GM18870 (cell line): Measurements from ENCODE around the gene CRACR2A.

Experiments
- ATAC-seq: cut with Tn5 transposase; IDR thresholded peaks from one replicate; pipeline ENCODE4 v1.9.1; 2021; ENCODE audit warnings: moderate library complexity; ENCODE audit not compliant: unreplicated experiment

CRACR2A gene, protein sequence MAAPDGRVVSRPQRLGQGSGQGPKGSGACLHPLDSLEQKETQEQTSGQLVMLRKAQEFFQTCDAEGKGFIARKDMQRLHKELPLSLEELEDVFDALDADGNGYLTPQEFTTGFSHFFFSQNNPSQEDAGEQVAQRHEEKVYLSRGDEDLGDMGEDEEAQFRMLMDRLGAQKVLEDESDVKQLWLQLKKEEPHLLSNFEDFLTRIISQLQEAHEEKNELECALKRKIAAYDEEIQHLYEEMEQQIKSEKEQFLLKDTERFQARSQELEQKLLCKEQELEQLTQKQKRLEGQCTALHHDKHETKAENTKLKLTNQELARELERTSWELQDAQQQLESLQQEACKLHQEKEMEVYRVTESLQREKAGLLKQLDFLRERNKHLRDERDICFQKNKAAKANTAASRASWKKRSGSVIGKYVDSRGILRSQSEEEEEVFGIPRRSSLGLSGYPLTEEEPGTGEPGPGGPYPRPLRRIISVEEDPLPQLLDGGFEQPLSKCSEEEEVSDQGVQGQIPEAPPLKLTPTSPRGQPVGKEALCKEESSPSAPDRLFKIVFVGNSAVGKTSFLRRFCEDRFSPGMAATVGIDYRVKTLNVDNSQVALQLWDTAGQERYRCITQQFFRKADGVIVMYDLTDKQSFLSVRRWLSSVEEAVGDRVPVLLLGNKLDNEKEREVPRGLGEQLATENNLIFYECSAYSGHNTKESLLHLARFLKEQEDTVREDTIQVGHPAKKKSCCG

DNA sequence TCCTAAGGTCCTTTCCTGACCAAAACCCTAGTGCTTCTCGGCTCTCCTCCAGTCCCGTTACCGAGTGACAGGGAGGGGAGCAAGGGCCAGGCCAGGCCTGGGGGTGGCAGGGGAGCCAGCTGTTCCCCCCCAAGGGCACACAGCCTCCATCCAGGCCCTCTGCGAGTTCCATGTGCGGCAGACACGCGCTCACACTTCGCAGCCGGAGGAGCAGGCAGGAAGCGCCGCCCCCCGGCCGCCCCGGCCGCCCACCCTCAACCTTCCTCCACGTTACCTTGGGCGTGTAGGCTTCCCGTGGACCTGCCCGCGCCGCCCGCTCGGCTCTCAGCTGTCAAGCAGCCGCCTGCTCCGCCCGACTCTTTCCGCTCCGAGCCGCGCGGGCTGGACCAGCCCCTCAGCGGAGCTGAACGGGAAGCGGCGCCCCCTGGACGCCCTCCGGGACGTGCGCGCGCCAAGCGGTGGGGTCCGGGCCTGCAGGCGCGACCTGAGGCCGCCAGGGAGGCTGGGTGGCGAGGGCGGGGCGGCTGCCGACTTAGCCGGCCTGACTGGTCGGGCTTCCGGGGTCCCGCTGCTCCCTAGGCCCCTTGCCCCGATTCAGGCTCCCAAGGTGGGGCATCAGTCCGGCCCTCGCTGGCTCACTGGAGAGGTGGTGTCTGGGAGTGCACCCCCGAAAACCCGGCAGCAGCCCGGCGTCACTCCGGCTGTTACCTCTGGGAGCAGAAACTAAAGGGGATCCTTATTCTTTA, at the start of gene CRACR2A:
CRACR2A (minus strand) TSS at position 369 of the 746 bp plus-strand sequence. CDS start 56,110 bp downstream, outside the sequence.
- ATAC-seq, result no peak

DNA sequence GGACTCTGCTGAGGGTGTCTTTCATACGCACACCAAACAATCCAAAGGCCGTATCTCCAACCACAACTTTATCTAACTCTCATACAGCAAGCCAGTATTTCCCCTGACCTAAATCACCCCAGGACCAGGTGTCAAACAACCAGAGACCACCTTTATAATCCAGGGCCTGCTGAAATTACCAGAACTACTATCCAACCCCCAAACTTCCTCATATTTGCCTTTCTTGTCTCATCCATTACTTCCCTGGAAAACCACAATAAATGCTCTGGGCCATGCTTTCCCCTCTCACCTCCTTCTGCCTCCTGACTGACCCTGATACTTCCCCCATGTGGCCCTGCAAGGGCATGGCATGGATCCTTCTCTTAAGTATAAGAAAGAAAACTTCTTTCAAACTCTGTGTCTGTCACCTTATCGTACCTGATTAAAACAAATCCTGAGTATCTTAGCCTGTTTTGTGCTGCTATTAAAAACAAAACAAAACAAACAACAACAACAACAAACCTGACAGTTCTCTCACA, 44.7 kb upstream of the CRACR2A start:
- no peak for ATAC-seq

DNA sequence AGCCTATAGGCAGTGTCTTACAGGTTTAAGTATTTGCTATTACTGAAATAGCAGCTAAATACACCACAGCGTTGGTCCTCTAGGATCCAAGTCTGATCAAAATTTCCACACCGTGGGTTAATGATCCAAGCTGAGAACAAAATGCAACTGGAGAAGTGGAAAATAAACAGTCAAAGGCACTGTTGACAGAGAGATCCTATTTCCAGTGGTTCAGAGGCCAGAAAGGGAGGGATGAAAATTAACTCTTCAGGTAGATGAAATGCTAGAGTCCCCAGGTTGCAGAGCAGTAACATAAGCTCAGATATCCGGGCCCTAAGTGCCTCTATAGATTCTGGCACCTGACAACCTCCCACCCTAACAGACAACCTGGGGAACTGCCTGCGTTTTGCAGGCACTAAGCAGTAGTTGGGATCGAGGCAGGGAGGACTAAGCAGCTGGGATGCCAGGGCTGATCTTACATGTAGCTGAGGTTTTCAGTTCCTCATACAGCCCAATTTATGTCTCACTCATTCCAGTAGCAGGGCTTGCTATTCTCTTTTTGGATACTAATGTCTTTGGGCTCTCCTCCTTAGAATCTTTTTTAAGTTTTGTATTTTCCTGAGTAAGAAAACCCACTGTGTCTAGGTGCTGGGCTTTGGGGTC, 42.7 kb upstream of the CRACR2A start:
- no peak for ATAC-seq

DNA sequence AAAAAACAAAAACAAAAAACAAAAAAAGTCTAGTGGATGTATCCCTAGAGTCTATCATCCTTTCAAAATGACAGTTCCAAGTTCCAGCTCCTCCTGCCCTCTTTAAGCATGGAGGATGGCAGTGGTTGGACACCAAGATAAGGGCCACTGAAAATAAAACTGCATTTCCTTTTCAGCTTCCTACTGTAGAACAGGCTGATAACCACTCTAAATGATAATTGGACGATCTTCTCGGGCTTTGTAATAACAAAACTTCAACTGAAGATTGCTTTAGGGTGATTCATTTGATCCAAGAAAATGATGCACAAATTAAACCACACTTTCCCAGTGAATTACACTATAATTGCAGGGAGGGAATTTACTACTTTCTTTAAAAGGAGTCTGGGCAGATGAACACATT, 42.2 kb upstream of the CRACR2A start:
- ATAC-seq, result no peak

DNA sequence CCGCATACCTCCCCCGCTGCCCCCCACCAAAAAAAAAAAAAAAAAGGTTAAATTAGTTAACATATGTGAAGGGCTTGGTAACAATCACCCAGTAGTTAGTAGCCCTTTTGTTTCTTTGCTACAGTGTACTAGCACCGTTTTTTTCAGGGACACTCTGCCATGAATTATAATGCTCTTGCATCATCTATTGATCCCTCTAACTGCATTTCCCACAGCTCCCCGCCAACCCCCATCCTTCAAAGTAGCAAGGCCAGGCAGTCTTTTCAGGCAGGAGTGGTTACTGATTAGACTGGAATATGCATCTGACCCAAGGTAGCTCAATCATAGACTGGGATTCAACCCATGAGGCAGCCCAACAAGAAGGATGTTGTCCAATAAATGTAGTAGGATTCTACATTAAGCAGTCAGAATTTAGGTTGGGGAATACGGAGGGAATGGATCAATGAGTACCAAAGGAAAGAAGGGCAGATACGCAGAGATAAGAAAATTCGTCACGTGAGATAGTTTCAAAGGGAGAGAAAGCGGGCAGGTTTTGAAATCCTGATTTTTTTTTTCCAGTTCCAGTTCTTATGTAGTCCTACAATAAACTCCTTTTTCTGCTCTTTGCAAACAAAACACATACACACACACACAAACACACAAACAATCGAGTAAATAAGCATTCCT, 39.8 kb upstream of the CRACR2A start:
- ATAC-seq, result no peak

DNA sequence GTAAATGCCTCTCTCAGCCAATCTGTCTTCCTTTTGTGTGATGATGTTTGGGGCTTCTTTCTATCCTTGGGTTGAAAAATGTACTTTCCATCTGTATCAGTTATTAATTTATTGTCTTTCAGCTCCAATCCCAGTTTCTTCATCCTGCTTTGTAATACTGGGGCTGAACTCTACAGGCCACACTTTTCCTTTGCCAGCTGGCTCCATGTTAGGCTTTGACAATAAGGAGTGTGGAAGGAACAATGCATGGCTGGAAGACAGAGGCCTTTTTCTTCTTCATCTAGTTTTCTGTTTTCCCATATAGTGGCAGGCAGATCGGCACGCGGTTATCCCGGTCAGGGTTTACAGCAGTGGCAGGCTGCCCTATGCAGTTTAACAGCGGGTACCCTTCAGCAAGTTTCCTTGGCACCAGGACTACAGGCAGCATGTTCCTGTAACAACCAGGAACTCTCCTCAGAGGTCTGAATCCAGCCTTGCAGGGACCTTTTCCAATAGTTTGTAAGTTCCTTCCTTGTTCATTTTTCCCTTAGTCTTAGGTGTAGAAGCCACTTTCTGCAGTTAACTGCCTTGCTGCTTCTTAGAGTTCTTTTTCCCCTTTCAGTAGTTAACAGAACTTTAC, 38.5 kb upstream of the CRACR2A start:
- ATAC-seq, result no peak

DNA sequence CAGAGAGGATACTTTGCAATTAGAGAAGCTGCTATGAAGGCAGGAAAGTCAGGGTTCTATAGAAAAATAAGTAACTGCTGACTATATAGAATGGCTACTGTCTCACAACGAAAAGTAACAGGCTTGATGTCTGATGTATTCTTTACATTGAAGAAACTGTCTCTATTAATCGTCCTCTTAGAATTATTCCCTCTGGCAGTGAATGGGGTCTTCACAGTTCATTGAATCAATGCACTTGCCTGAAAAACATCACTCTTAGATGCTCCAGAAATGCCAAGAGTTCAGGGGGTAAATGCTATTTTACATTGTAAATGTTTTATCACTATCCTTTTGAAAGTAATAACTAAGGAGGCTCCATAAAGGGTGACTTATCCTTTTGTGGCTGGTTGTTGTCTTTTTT, 37.7 kb upstream of the CRACR2A start:
- no peak for ATAC-seq

DNA sequence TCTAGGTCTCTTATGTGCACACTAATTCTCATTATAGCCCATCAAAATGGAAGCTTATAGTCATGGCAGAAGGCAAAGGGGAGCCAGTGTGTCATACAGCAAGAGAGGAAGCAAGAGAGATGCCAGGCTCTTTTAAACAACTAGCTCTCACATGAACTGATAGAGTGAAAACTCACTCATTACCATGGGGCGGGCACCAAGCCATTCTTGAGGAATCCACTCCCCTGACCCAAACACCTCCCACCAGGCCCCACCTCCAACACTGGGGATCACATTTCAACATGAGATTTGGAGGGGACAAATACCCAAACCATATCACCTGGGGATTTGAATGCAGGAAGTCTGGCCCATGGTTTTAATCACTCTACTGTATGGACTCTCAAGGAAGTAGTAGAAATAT, 36.9 kb upstream of the CRACR2A start:
- no peak for ATAC-seq

DNA sequence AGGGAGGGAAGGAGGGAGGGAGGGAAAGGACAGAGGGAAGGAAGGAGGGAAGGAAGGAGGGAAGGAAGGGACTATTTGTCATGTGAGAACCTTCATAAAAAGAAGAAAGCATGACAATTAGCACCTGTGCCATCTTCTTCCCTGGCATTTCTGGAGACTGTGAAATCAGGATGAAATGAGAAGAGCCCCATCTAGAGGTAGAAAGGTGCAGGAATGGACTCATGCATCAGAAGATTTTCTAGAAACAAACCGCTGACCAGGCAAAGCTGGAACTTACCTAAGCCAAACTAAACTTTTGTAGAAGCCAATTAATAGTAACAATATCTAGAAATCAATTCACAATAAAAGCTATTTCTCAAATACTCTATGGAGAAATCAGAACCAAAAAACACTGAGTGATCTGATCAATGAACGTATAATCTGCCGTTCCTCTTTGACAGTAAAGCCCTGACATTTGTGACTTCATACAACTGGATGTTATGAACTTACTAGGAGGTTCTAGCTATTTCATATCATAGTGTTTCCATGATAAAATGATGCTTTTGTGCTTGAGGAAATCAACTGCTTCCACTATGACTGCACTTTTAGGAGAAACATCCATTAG, 24.4 kb upstream of the CRACR2A start:
- no peak for ATAC-seq

DNA sequence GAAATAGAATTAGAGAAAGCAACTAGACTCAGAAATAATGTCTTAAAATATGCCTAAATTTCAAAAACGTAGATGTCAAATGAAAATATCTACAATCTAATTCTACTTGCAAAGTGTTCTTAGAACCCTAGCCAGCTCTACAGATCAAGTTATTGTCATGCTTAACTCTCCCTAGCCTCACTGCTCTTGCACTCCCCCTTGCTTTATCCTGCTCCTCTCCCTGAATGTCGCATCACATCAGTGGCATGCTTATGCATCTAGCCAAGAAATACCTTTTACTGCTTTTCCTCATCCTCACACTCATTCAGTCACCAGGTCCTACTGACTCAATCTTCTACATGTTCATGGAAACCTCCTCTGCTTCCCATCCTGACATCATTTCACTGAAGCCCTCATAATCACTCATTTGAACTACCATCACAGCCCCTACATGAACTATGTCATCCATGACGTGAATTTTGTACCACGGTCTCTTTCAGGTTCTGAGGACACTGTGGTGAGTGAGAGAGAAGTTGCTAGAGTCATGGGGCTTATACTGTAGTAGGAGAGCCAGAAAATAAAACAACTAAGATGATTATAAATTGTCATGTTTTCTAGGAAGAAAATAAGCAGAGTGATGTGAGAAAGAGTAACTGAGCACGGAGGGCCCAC, 22.6 kb upstream of the CRACR2A start:
- no peak for ATAC-seq

DNA sequence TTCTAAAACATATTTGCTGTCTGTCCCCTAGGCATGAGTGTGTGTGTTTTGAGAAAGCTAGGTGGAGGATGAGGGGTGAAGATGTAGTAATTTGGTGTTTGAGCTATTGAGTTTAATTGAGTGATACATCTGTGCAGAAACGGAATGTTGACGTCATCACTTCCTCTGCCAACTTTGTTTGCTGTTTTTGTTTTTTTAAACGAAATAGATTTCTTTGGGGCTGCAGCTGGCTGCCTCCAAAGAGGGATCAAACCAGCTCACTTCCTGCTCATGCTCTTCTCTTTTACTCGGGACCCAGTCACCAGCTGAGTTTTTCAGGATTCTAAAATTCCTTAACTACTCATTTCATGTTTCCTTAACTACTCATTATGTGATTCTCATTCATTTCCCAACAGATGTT, 19.5 kb upstream of the CRACR2A start:
- no peak for ATAC-seq

DNA sequence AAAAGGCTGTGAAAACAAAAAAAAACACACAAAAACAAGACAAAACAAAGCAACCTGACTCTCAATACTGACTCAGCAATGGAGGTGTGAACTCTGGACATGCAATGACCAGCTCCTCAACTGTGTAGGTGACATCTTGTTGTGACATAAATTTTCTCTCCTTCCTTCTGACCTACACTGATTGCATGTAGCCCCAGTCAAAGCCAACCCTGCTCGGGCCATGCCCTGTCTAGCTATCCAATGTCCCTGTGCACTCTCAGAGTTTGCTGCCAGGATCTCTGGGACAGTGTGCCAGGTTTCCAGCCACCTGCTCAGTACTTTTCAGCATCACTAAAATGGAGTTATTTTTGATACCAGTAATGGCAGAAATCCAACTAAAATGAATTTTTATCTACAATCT, 18.9 kb upstream of the CRACR2A start:
- no peak for ATAC-seq

DNA sequence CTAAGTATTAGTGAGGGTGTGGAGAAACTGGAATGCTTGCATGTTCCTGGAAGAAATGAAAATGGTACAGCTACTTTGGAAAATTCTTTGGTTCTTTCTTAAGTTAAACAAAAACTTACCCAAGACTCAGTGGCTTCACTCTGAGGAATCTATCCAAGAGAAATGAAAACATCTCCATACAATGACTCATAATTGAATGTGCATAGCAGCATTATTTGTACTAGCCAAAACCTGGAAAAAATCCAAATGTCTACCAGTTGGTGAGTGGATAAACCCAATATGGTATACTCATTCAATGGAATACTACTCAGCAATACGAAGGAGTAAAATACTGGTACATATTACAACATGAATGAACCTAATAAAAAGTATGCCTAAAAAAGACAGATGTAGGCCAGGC, 18.0 kb upstream of the CRACR2A start:
- no peak for ATAC-seq

DNA sequence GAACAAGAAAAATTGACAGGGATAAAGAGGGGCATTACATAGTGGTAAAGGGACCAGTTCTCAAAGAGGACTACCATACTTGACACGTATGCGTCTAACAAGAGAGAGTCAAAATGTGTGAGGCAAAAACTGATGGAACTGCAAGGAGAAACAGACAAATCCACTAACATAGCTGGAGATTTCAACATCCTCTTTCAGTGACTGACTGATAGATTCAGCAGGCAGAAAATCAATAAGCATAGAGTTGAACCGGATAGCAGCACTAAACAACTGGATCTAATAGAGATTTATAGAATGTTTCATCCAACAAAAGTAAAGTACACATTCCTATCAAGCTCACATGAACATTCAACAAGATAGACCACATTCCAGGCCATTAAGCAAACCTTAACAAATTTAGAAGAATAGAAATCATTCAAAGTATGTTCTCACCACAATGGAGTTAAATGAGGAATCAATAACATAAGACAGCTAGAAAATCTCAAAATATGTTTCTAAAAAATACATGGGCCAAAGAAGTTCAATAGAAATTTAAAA, 16.1 kb upstream of the CRACR2A start:
- ATAC-seq, result no peak

DNA sequence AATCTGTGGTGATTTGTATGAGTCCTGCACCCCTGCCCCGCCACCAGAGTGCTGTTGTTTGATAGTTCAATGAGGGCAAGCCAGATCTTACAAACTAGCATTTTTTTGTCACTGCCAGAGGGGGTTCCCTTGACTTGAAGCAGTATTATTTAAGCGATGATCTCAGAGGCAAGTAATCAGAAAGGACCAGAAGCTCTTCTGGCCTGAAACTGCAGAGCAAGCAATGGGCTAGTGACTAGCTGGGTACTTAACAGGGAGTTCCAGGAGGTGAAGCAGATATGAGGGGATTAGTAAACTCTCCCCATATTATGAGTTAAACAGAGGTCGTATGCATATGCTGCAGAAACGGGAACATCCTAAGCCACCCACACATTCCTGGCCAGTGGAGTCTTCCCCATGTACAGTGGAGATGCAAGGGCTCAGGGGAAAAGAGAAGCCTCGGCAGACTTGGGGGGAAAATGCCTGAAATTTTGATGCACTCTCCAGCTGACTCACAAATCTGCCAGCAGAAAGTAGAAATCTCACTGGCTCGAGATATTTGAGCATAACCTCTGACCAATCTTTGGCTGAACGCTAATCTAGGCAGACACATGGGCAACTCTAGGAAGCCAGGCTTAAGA, 8.3 kb upstream of the CRACR2A start:
- no peak for ATAC-seq

DNA sequence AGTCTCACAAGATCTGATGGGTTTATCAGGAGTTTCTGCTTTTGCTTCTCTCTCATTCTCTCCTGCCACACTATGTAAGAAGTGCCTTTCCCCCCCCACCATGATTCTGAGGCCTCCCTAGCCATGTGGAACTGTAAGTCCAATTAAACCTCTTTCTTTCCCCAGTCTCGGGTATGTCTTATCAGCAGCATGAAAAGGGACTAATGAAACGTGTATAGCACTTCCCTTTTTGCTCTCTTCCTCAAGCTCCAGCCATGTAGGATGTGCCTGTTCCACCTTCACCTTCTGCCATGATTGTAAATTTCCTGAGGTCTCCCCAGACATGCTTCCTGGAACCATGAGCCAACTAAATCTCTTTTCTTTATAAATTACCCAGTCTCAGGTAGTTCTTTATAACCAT, 7.0 kb upstream of the CRACR2A start:
- no peak for ATAC-seq

DNA sequence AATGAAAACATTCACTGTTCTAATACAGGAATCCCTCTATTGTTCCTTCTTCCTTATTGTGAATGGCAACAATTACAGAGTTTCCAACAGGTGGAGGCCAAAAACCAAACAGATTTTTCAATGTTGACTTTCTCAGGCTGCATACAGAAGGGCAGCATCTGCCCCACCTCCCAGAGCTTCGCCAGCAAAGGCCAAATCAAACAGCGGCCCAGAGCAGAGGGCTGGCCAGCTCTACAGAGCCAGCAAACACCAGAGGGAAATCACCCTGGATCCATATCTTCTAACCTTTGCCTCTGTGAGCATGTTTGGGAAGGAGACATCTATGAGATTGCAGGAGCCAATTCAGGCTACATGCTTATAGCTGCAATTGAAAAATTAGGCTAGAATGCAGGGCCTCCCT, 4.4 kb upstream of the CRACR2A start:
- ATAC-seq, result no peak

DNA sequence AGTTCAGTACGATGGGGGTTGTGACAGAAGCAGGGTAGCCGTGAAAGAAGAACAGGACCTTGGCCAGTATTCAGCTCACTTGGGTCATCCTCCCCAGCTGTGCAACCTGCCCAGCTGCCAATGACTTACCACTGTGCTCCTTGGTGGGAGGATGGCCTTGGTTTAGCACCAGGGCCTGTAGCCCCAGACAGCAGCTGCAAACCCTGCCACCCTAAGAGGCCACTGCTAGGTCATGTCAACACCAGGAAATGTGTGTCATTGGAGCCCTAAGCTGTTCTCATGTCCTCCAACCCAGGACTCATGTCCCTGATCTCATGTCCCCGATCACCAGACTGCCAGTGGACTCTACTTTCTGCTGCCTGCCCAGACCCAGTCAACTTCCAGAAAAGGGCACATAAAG, 3.0 kb upstream of the CRACR2A start:
- no peak for ATAC-seq
